H9 (cell line): ENCODE data around the gene DNAH1. TPM values are rescaled to one million over a fixed set of nuclear protein-coding genes. Genes with fewer than 3 reads are reported as not detected.

Source experiments
- DNase-seq: peaks from one replicate; pipeline ENCODE4 v3.0.0-alpha.2; 2017
- H2AFZ ChIP-seq: one replicate; pipeline ENCODE4 v1.6.1; 2013; ENCODE audit warnings: mild to moderate bottlenecking, low read length, control low read depth, moderate library complexity
- H2AK5ac ChIP-seq: 2 replicates; pipeline ENCODE4 v1.6.1; 2013; ENCODE audit warnings: low read length, control low read depth, mixed read lengths; ENCODE audit not compliant: insufficient read length
- H2BK120ac ChIP-seq: one replicate; pipeline ENCODE4 v1.6.1; 2013; ENCODE audit warnings: low read depth, mild to moderate bottlenecking, low read length, control low read depth, inconsistent platforms; ENCODE audit not compliant: poor library complexity, severe bottlenecking
- H2BK12ac ChIP-seq: 2 replicates; pipeline ENCODE4 v1.6.1; 2013; ENCODE audit warnings: low read length, control low read depth, mixed read lengths, low read depth; ENCODE audit not compliant: insufficient read length
- H2BK15ac ChIP-seq: 2 replicates; pipeline ENCODE4 v1.6.1; 2013; ENCODE audit warnings: low read depth, low read length, control low read depth
- H2BK20ac ChIP-seq: one replicate; pipeline ENCODE4 v1.6.1; 2013; ENCODE audit warnings: low read depth, mild to moderate bottlenecking, low read length, control low read depth, inconsistent platforms; ENCODE audit not compliant: poor library complexity, severe bottlenecking
- H2BK5ac ChIP-seq: 2 replicates; pipeline ENCODE4 v1.6.1; 2013; ENCODE audit warnings: low read length, control low read depth, mixed read lengths; ENCODE audit not compliant: insufficient read length
- H3K14ac ChIP-seq: 2 replicates; pipeline ENCODE4 v1.6.1; 2013; ENCODE audit warnings: low read length, control low read depth; ENCODE audit not compliant: insufficient read depth
- H3K18ac ChIP-seq: 2 replicates; pipeline ENCODE4 v1.6.1; 2013; ENCODE audit warnings: low read depth, mild to moderate bottlenecking, mixed read lengths, low read length, control low read depth; ENCODE audit not compliant: insufficient read length
- H3K23ac ChIP-seq: 2 replicates; pipeline ENCODE4 v1.6.1; 2013; ENCODE audit warnings: low read length, control low read depth, mixed read lengths, low read depth; ENCODE audit not compliant: insufficient read length
- H3K23me2 ChIP-seq: 2 replicates; pipeline ENCODE4 v1.6.1; 2013; ENCODE audit warnings: low read depth, mild to moderate bottlenecking, mixed read lengths, low read length, control low read depth; ENCODE audit not compliant: insufficient read length, poor library complexity, severe bottlenecking
- H3K27ac ChIP-seq: 2 replicates; pipeline ENCODE4 v1.5.1; 2013; ENCODE audit warnings: low read length, control low read depth, mixed read lengths, low read depth; ENCODE audit not compliant: insufficient read length
- H3K27me3 ChIP-seq: 2 replicates; pipeline ENCODE4 v1.6.1; 2013; ENCODE audit warnings: low read length, control low read depth, inconsistent platforms; ENCODE audit not compliant: insufficient read depth
- H3K4ac ChIP-seq: 2 replicates; pipeline ENCODE4 v1.6.1; 2013; ENCODE audit warnings: low read depth, mild to moderate bottlenecking, control low read depth, inconsistent platforms, low read length, moderate library complexity
- H3K4me1 ChIP-seq: 2 replicates; pipeline ENCODE4 v1.6.1; 2013; ENCODE audit warnings: low read length, control low read depth, inconsistent platforms; ENCODE audit not compliant: insufficient read depth
- H3K4me2 ChIP-seq: 2 replicates; pipeline ENCODE4 v1.6.1; 2013; ENCODE audit warnings: low read length, control low read depth, mixed read lengths; ENCODE audit not compliant: insufficient read length, insufficient read depth
- H3K56ac ChIP-seq: 2 replicates; pipeline ENCODE4 v1.6.1; 2013; ENCODE audit warnings: low read depth, mild to moderate bottlenecking, mixed read lengths, low read length, control low read depth; ENCODE audit not compliant: insufficient read length
- H3K79me1 ChIP-seq: 2 replicates; pipeline ENCODE4 v1.6.1; 2013; ENCODE audit warnings: low read depth, mild to moderate bottlenecking, moderate library complexity, low read length, control low read depth, inconsistent platforms; ENCODE audit not compliant: insufficient read depth, poor library complexity, severe bottlenecking
- H3K79me2 ChIP-seq: 2 replicates; pipeline ENCODE4 v1.6.1; 2013; ENCODE audit warnings: low read length, control low read depth, inconsistent platforms; ENCODE audit not compliant: insufficient read depth
- H3K9ac ChIP-seq: 2 replicates; pipeline ENCODE4 v1.6.1; 2013; ENCODE audit warnings: low read length, control low read depth, mixed read lengths; ENCODE audit not compliant: insufficient read length; ENCODE audit errors: extremely low read depth
- H3K9me3 ChIP-seq: one replicate; pipeline ENCODE4 v1.6.1; 2013; ENCODE audit warnings: low read depth, low read length, inconsistent platforms; ENCODE audit not compliant: control insufficient read depth
- H3T11ph ChIP-seq: one replicate; pipeline ENCODE4 v1.6.1; 2013; ENCODE audit warnings: mild to moderate bottlenecking, low read length, control low read depth, inconsistent platforms
- H4K20me1 ChIP-seq: one replicate; pipeline ENCODE4 v1.6.1; 2013; ENCODE audit not compliant: control insufficient read depth, insufficient read length, insufficient read depth
- H4K5ac ChIP-seq: 2 replicates; pipeline ENCODE4 v1.6.1; 2013; ENCODE audit warnings: low read depth, mild to moderate bottlenecking, mixed read lengths, low read length, control low read depth; ENCODE audit not compliant: insufficient read length
- H4K8ac ChIP-seq: replicated peaks from 2 replicates; pipeline ENCODE4 v1.6.1; 2013; ENCODE audit warnings: low read length, control low read depth, mixed read lengths, low read depth; ENCODE audit not compliant: insufficient read length
- H4K91ac ChIP-seq: 2 replicates; pipeline ENCODE4 v1.6.1; 2013; ENCODE audit warnings: low read depth, mild to moderate bottlenecking, moderate library complexity, mixed read lengths, low read length, control low read depth; ENCODE audit not compliant: insufficient read length
- H3K27ac Mint-ChIP-seq, 3 experiments: 2 replicates in 2 of 3; 3 replicates in 1 of 3; pipeline ENCODE4 v1.8.0; 2020 to 2021; ENCODE audit warnings: mixed read lengths in 3 of 3, mild to moderate bottlenecking in 1 of 3, moderate library complexity in 1 of 3
- H3K27me3 Mint-ChIP-seq: 2 replicates; pipeline ENCODE4 v1.8.0; 2021; ENCODE audit warnings: low read depth, mild to moderate bottlenecking, moderate library complexity, mixed read lengths
- H3K36me3 Mint-ChIP-seq, 3 experiments: 2 replicates in 2 of 3; 3 replicates in 1 of 3; pipeline ENCODE4 v1.8.0; 2020 to 2021; ENCODE audit warnings: low read depth in 3 of 3, mixed read lengths in 3 of 3; ENCODE audit not compliant: insufficient read depth in 1 of 3
- H3K4me1 Mint-ChIP-seq, 2 experiments: 2 replicates each; pipeline ENCODE4 v1.8.0; 2020; ENCODE audit warnings: mixed read lengths in 2 of 2
- H3K4me3 Mint-ChIP-seq, 2 experiments: 2 replicates in 1 of 2; 3 replicates in 1 of 2; pipeline ENCODE4 v1.8.0; 2020 to 2021; ENCODE audit warnings: mild to moderate bottlenecking in 2 of 2, mixed read lengths in 2 of 2, moderate library complexity in 1 of 2
- H3K9me3 Mint-ChIP-seq, 2 experiments: 2 replicates in 1 of 2; 3 replicates in 1 of 2; pipeline ENCODE4 v1.8.0; 2020; ENCODE audit warnings: mild to moderate bottlenecking in 2 of 2, mixed read lengths in 2 of 2, moderate library complexity in 1 of 2
- CTCF ChIP-seq: fragments of 200-600 bp; sonication (generic); conservative IDR thresholded peaks from 3 replicates; pipeline ENCODE4 v1.8.0; 2021; ENCODE audit warnings: antibody characterized with exemption, mild to moderate bottlenecking
- WGBS: extraction: QIAGEN DNeasy Blood & Tissue Kit; methylation state at CpG from one replicate; pipeline ENCODE4 v1.1.7; 2013; ENCODE audit warnings: missing lambda C conversion rate, low lambda C conversion rate, mixed read lengths; ENCODE audit not compliant: insufficient read length; ENCODE audit errors: extremely low coverage; 5-methylcytosine and 5-hydroxymethylcytosine counted together
- total RNA-seq: library from RNA; stranded (reverse); gene quantifications from 2 replicates; pipeline ENCODE4 v1.2.1, GENCODE V29; 2021

DNAH1 gene
- total RNA-seq, 1 experiment from 2014 or later, result 2.0 TPM

DNA sequence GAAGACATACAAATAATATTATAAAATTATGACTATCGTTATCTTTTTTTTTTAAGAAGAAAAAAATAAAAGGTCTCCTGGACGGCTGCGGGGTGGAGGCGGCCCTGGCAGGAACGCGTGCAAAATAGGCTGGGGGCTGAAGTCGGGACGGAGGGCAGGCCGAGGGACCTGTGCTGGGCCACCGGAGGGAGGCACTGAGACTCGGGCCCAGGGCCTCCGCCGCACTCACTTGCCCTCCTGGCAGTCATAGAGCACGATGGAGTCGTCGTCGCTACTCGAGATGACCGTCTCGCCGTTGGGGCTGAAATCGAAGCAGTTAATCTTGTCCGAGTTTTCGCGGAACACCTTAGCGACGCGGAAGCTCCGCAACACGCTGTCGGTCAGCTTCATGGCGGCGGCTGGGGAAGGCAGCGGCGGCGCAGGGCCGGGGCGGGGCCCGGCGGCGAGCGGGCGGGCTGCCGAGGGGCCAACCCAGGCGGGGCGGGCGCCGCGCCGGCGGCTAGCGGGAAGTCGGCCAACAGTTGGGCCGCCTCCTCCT, 38.1 kb upstream of the DNAH1 start:
- Histone ChIP-seq H3K4me1 (0 out of 2 replicates have a peak, but pooled peaks cover 3% of the 10 kb centered on the region), H2AK5ac (no peak overlapping the region), H2AFZ (no peak overlapping the region), H4K20me1 (no peaks in the 10 kb centered on the region), H3K27ac (peak overlapping the region; percentile 20), H3K23me2 (peaks cover 10% of the 10 kb centered on the region), H3K4ac (no peak overlapping the region; the same call in 1 of the 2 replicates), H3K9me3 (no peaks in the 10 kb centered on the region), H3K79me1 (no peaks in the 10 kb centered on the region), H3T11ph (peak overlapping the region; percentile 69), H3K14ac (peak overlapping the region; percentile 99), H4K8ac (no peak overlapping the region), H2BK15ac (no peak overlapping the region), H2BK120ac (no peak overlapping the region), H2BK12ac (no peak overlapping the region), H3K56ac (peak overlapping the region; percentile 15), H3K79me2 (peaks cover 43% of the 10 kb centered on the region), H3K27me3 (no peaks in the 10 kb centered on the region), H3K9ac (peak overlapping the region; percentile 83), H3K23ac (no peak overlapping the region), H3K4me2 (peak overlapping the region; percentile 83), H4K5ac (peak overlapping the region; percentile 34), H4K91ac (no peak overlapping the region), H3K18ac (peak overlapping the region; percentile 99), H2BK20ac (no peak overlapping the region), H2BK5ac (peak overlapping the region; percentile 92)
- no CpG with 5 or more reads among the region's 54 CpGs for WGBS
- Mint-ChIP-seq H3K27ac (peak overlapping the region; percentile 98 to 100 (median 100)), H3K36me3 (peaks cover 17 to 36% (median 29%) of the 10 kb centered on the region in 3 experiments), H3K4me1 (peaks cover 31 to 40% of the 10 kb centered on the region in 2 experiments), H3K9me3 (0 out of 5 replicates have a peak, but pooled peaks cover 0 to 3% of the 10 kb centered on the region in 2 experiments), H3K4me3 (peak overlapping the region; percentile 92 to 99), H3K27me3 (no peaks in the 10 kb centered on the region)
- TF ChIP-seq CTCF, result peak; percentile 51; the same call in 2 of the 3 replicates
- no peak for DNase-seq
